22Rv1 (cell line): Measurements from ENCODE around the gene RBM4B.
A peak's percentile ranks its signal among the peaks of the same experiment; 100 is the strongest.

Experiments
- H3K27ac ChIP-seq: fragments of 450-650 bp; 2 replicates; pipeline ENCODE4 v1.5.1; 2017
- CTCF ChIP-seq: fragments of 450-650 bp; IDR thresholded peaks from 2 replicates; pipeline ENCODE4 v1.5.1; 2017; ENCODE audit warnings: mild to moderate bottlenecking
- ZFX ChIP-seq: fragments of 450-650 bp; IDR thresholded peaks from 2 replicates; pipeline ENCODE4 v1.6.1; 2017; ENCODE audit warnings: antibody characterized with exemption, borderline replicate concordance

RBM4B gene

DNA sequence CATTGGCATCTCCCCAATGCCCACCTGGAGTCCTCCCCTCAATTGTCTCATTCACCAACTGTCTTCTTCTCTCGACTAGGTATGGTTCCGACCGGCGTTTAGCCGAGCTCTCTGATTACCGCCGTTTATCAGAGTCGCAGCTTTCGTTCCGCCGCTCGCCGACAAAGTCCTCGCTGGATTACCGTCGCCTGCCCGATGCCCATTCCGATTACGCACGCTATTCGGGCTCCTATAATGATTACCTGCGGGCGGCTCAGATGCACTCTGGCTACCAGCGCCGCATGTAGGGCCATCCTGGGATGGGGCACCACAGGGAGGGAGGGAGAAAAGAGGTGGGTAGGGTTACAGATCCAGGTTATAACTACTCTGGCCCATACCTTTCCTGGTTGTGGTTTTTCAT lies 51.3 kb downstream of the RBM4B start:
- H3K27ac ChIP-seq, result no peak overlapping the region
- no peak for TF ChIP-seq ZFX
- no peak for TF ChIP-seq CTCF

- H3K27ac ChIP-seq, result no peak overlapping the region
- TF ChIP-seq ZFX, result no peak
- no peak for TF ChIP-seq CTCF
Observed at GRCh38 chr11:66625752-66626149, 51.9 kb downstream of the RBM4B start.

DNA sequence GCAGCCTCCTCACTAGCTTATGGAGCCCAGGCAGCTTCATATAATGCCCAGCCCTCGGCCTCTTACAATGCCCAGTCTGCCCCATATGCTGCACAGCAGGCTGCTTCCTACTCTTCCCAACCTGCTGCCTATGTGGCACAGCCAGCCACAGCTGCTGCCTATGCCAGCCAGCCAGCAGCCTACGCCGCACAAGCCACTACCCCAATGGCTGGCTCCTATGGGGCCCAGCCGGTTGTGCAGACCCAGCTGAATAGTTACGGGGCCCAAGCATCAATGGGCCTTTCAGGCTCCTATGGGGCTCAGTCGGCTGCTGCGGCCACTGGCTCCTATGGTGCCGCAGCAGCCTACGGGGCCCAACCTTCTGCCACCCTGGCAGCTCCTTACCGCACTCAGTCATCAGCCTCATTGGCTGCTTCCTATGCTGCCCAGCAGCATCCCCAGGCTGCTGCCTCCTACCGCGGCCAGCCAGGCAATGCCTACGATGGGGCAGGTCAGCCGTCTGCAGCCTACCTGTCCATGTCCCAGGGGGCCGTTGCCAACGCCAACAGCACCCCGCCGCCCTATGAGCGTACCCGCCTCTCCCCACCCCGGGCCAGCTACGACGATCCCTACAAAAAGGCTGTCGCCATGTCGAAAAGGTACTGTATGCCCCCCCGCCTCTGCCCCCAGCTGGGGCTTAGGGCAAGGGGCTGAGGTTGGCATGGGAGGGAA lies 52.5 kb downstream of the RBM4B start:
- H3K27ac ChIP-seq, result no peak overlapping the region
- TF ChIP-seq ZFX, result no peak
- TF ChIP-seq CTCF, result no peak

- H3K27ac ChIP-seq, result no peak overlapping the region
- no peak for TF ChIP-seq ZFX
- TF ChIP-seq CTCF, result no peak
Observed at GRCh38 chr11:66624450-66624849, 53.2 kb downstream of the RBM4B start.

DNA sequence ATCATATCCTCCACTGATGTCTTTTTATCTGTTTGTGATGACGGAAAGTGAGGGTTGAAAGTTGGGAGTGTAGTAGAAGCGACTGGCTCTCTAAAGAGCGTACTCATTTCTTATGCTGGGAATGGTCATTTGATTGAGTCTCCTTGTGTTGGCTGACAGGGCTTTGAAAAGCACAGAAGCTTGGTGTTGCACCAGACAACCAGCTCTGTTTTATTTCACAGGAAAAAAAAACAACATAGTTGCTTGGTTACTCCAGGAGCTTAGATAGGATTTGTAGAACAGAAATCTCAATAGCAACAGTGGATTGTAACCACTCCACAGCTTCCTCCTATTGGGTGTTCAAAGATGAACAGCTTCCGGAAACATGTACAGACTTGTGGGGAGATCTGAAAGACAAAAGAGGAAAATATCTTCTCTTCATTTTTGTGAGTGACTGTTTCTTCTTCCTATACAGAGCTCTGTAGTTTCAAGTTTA lies 58.6 kb downstream of the RBM4B start:
- TF ChIP-seq ZFX, result no peak
- no peak for TF ChIP-seq CTCF
- peak overlapping the region; percentile 97 for H3K27ac ChIP-seq

GRCh38 chr11:66617155-66617834 lies 60.4 kb downstream of the RBM4B start:
- TF ChIP-seq ZFX, result no peak
- no peak for TF ChIP-seq CTCF
- H3K27ac ChIP-seq, result peak overlapping the region; percentile 97
